Measurements from ENCODE around the gene RSAD1.

DNA sequence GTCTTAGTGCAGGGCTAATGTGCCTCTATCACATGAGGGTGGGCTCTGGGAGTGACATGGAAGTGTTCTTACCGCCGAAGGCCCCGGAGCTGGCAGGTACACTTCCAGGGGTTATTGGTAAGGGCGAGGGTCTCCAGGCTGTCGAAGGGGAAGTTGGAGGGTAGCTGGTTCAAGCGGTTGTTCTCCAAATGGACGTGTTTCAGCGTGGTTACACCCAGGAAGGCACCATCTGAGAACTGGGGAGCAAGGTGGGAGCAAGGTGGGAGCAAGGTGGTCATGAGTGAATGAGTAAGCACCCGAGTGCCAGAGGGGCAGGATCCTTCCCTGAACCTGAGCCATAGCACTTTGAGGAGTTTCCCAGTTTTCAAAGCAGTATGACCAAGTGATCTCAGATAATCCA, 13.0 kb upstream of the RSAD1 start:
- TF ChIP-seq CTCF (IDR thresholded peaks at IDR 0.05) = no peak
- no peak for TF ChIP-seq POLR2A (IDR thresholded peaks at IDR 0.05)

Measured in thyroid gland (tissue), 4 donors.